Keratinocyte (primary cell): ENCODE data around the gene RHOB.

Experiments
- EZH2 ChIP-seq: IDR thresholded peaks from one replicate; pipeline ENCODE4 v1.6.1; 2012; ENCODE audit warnings: inconsistent platforms, mild to moderate bottlenecking, low read length, moderate library complexity
- TF ChIP-seq, protein P1 (sequence below), 3 experiments: IDR thresholded peaks in 1 of 3; conservative IDR thresholded peaks in 1 of 3; optimal IDR thresholded peaks in 1 of 3; 2 replicates in 2 of 3; 3 replicates in 1 of 3; pipeline versions ENCODE3 to v1.5.1; 2011; ENCODE audit warnings: low read length in 3 of 3, mild to moderate bottlenecking in 3 of 3, moderate library complexity in 2 of 3, control low read depth in 1 of 3, inconsistent platforms in 1 of 3; ENCODE audit not compliant: insufficient read depth in 2 of 3; ENCODE audit errors: extremely low read depth in 1 of 3

DNA sequence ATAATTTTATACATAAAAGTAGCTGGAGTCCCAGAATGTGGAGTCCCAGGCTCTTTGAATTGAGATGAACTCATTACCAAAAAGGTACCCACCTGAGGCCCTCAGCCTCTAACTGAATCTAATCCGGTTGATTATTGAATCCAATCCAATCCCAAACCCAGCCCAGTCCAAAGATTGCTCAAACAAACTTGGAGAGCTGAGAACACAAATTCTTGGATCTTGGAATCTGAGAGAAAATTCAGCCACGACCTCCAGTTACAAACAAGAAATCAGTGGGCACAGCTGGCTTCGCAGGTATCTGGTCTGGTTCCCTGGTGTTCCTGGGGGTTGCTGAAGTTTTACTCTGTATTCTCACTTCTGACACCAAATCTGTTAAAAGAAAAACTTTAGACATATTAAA is 28.4 kb upstream of the RHOB start:
- TF ChIP-seq, protein P1, sequence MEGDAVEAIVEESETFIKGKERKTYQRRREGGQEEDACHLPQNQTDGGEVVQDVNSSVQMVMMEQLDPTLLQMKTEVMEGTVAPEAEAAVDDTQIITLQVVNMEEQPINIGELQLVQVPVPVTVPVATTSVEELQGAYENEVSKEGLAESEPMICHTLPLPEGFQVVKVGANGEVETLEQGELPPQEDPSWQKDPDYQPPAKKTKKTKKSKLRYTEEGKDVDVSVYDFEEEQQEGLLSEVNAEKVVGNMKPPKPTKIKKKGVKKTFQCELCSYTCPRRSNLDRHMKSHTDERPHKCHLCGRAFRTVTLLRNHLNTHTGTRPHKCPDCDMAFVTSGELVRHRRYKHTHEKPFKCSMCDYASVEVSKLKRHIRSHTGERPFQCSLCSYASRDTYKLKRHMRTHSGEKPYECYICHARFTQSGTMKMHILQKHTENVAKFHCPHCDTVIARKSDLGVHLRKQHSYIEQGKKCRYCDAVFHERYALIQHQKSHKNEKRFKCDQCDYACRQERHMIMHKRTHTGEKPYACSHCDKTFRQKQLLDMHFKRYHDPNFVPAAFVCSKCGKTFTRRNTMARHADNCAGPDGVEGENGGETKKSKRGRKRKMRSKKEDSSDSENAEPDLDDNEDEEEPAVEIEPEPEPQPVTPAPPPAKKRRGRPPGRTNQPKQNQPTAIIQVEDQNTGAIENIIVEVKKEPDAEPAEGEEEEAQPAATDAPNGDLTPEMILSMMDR (optimal IDR thresholded peaks at IDR 0.05 in 1 of 3, IDR thresholded peaks at IDR 0.05 in 1 of 3, conservative IDR thresholded peaks at IDR 0.05 in 1 of 3; ENCODE audit: extremely low read depth in 1 of 3, insufficient read depth in 2 of 3, low read length in 3 of 3): no peak
- no peak for TF ChIP-seq EZH2
